ENCODE data around the gene TMC5.
"Not testable (repeated sequence)": the region's sequence is repeated elsewhere in the genome, so short reads cannot be mapped to it uniquely, and the experiment has no call there.

The TMC5 gene

GRCh38 chr16:19528666-19529065 lies 111.0 kb downstream of the TMC5 start:
- Histone ChIP-seq H3K27me3 (ENCODE audit: control insufficient read depth, insufficient read depth, low read length) (no peaks in the 10 kb centered on the region), H3K9me3 (ENCODE audit: control insufficient read depth, insufficient read depth, low read length) (no peaks in the 10 kb centered on the region), H3K4me3 (ENCODE audit: low read length) (no peak overlapping the region), H3K36me3 (ENCODE audit: control insufficient read depth, insufficient read depth, low read length) (no peaks in the 10 kb centered on the region), H3K4me1 (ENCODE audit: control insufficient read depth, insufficient read depth, low read length) (no peaks in the 10 kb centered on the region), H3K27ac (ENCODE audit: low read length) (no peak overlapping the region)
- no peak for DNase-seq (ENCODE audit: low read depth, low spot score)
- WGBS (ENCODE audit: insufficient coverage, insufficient read length) = no CpG with 5 or more reads among the region's 3 CpGs

DNA sequence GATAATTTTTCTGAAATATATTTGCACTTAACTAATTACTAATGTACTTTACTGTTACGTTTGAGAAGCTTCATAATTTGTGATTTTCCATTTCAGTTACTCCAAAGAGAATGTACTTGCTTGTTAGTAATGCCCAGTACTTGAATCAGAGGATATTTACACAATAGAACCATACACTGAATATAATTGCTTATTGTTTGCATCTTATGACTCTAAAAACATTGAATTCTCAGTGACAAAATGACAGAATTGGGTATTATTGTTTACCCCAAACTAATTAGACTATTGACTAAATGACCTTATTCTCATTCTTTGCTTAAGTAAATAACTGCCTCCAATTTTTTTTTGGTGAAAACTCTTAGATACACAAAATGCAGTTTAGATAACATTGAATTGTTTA lies 114.9 kb downstream of the TMC5 start:
- Histone ChIP-seq H3K36me3 (ENCODE audit: control insufficient read depth, insufficient read depth, low read length) (no peaks in the 10 kb centered on the region), H3K27ac (ENCODE audit: low read length) (no peak overlapping the region)
- WGBS (ENCODE audit: insufficient coverage, insufficient read length) = no CpG with 5 or more reads among the region's 1 CpG

DNA sequence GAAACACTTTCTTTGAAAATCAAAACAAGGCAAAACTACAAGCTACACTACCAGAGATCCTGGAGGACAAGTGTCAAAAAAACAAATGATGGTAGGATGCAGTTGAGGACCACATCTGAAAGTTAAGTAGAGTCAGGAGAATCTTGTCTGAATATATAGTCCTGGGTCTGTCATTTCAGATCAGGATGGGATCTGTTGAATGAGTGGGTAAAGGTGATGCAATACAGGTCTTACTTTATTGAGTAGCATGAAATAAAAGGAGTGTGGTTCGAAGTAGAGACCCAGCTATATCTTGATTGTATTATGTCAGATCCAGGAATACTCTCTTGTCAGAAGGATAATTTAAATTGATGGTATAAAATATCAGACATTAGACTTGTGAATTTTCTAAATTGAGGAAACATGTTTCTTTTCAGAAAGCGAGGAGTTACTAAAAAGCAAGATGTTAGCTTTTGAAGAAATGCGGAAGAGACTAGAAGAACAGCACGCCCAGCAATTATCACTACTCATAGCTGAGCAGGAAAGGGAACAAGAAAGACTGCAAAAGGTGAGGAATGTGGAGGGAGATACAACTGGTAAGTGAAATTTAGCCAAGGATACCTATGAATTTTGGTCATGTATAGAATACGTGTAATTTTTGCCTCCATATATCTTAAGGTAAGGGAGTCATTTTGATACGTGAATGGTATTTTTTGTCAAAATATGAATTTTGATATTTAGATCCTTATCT lies 122.7 kb downstream of the TMC5 start:
- no peaks in the 10 kb centered on the region for H3K9me3 ChIP-seq (ENCODE audit: control insufficient read depth, insufficient read depth, low read length)
- 100% methylated on average over 1 of the region's 6 CpGs for WGBS (ENCODE audit: insufficient coverage, insufficient read length)
- no peaks in the 10 kb centered on the region for H3K4me1 ChIP-seq (ENCODE audit: control insufficient read depth, insufficient read depth, low read length)
- H3K27ac ChIP-seq (ENCODE audit: low read length) = no peak overlapping the region
- no peaks in the 10 kb centered on the region; the same call in 1 of the 2 replicates for H3K36me3 ChIP-seq (ENCODE audit: control insufficient read depth, insufficient read depth, low read length)
- no peaks in the 10 kb centered on the region for H3K27me3 ChIP-seq (ENCODE audit: control insufficient read depth, insufficient read depth, low read length)
- no peak overlapping the region for H3K4me3 ChIP-seq (ENCODE audit: low read length)
- no peak for DNase-seq (ENCODE audit: low read depth, low spot score)

More for the DNA sequence above, 114.9 kb downstream of the TMC5 start:
- no peak overlapping the region for H3K4me3 ChIP-seq (ENCODE audit: low read length)
- no peaks in the 10 kb centered on the region for H3K27me3 ChIP-seq (ENCODE audit: control insufficient read depth, insufficient read depth, low read length)
- H3K9me3 ChIP-seq (ENCODE audit: control insufficient read depth, insufficient read depth, low read length) = no peaks in the 10 kb centered on the region
- H3K4me1 ChIP-seq (ENCODE audit: control insufficient read depth, insufficient read depth, low read length) = no peaks in the 10 kb centered on the region
- DNase-seq (ENCODE audit: low read depth, low spot score) = no peak

GRCh38 chr16:19542138-19542821 lies 124.6 kb downstream of the TMC5 start:
- no peak for DNase-seq (ENCODE audit: low read depth, low spot score)
- no peaks in the 10 kb centered on the region for H3K9me3 ChIP-seq (ENCODE audit: control insufficient read depth, insufficient read depth, low read length)
- no peak overlapping the region for H3K4me3 ChIP-seq (ENCODE audit: low read length)
- H3K27ac ChIP-seq (ENCODE audit: low read length) = no peak overlapping the region
- H3K27me3 ChIP-seq (ENCODE audit: control insufficient read depth, insufficient read depth, low read length) = no peaks in the 10 kb centered on the region
- no CpG with 5 or more reads among the region's 3 CpGs for WGBS (ENCODE audit: insufficient coverage, insufficient read length)
- no peaks in the 10 kb centered on the region for H3K4me1 ChIP-seq (ENCODE audit: control insufficient read depth, insufficient read depth, low read length)
- H3K36me3 ChIP-seq (ENCODE audit: control insufficient read depth, insufficient read depth, low read length) = no peaks in the 10 kb centered on the region; the same call in 1 of the 2 replicates

GRCh38 chr16:19543278-19543996 lies 125.8 kb downstream of the TMC5 start:
- H3K27me3 ChIP-seq (ENCODE audit: control insufficient read depth, insufficient read depth, low read length); H3K36me3 ChIP-seq (ENCODE audit: control insufficient read depth, insufficient read depth, low read length); H3K4me1 ChIP-seq (ENCODE audit: control insufficient read depth, insufficient read depth, low read length); H3K27ac ChIP-seq (ENCODE audit: low read length); H3K9me3 ChIP-seq (ENCODE audit: control insufficient read depth, insufficient read depth, low read length); H3K4me3 ChIP-seq (ENCODE audit: low read length); DNase-seq (ENCODE audit: low read depth, low spot score): not testable (repeated sequence)
- no CpG with 5 or more reads among the region's 10 CpGs for WGBS (ENCODE audit: insufficient coverage, insufficient read length)

DNA sequence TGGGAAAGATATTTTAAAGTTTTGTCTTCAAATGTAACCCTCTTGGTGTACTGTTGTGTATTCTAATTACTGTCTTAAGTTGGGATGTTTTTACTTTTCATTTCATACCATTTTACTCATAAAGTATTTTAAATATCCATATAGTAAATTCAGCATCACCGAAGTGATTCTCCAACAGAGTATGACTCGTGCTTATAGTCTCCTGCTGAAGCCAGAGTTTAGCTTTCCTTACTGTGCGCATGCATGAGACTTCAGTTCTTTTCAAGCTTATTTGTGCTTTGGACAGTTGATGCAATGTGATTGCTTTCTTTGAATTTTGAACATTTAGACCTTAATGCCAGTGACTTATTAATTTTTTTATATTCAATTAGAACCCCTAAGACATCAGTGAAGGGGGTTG lies 130.5 kb downstream of the TMC5 start:
- Histone ChIP-seq H3K4me3 (ENCODE audit: low read length) (no peak overlapping the region), H3K27me3 (ENCODE audit: control insufficient read depth, insufficient read depth, low read length) (no peaks in the 10 kb centered on the region), H3K27ac (ENCODE audit: low read length) (no peak overlapping the region), H3K4me1 (ENCODE audit: control insufficient read depth, insufficient read depth, low read length) (no peaks in the 10 kb centered on the region), H3K9me3 (ENCODE audit: control insufficient read depth, insufficient read depth, low read length) (no peaks in the 10 kb centered on the region), H3K36me3 (ENCODE audit: control insufficient read depth, insufficient read depth, low read length) (no peaks in the 10 kb centered on the region; the same call in 1 of the 2 replicates)
- WGBS (ENCODE audit: insufficient coverage, insufficient read length) = no CpG with 5 or more reads among the region's 3 CpGs
- no peak for DNase-seq (ENCODE audit: low read depth, low spot score)

All from iPS DF 6.9 (cell line).